Epithelial cell of prostate (primary cell): ENCODE results near the gene NAV3.

Source experiments
- DNase-seq: peaks from one replicate; pipeline ENCODE4 v3.0.0-alpha.2; 2011; ENCODE audit warnings: low read depth, low spot score
- H3K27ac ChIP-seq: fragments of 450-650 bp; 2 replicates; pipeline ENCODE4 v1.5.1; 2017; ENCODE audit warnings: mild to moderate bottlenecking

The NAV3 gene

GRCh38 chr12:77923882-77924281 is 93.2 kb downstream of the NAV3 start:
- H3K27ac ChIP-seq: no peak overlapping the region
- no peak for DNase-seq

- no peak overlapping the region for H3K27ac ChIP-seq
- DNase-seq: no peak
These were observed 94.0 kb downstream of the NAV3 start for GRCh38 chr12:77924703-77925102.

GRCh38 chr12:77925536-77926108 is 94.9 kb downstream of the NAV3 start:
- no peak overlapping the region for H3K27ac ChIP-seq
- DNase-seq: peak; percentile 81

GRCh38 chr12:77928078-77928477 is 97.4 kb downstream of the NAV3 start:
- no peak for DNase-seq
- no peak overlapping the region for H3K27ac ChIP-seq

- H3K27ac ChIP-seq: no peak overlapping the region
- no peak for DNase-seq
These were observed 101.5 kb downstream of the NAV3 start for GRCh38 chr12:77932216-77932615.

- no peak for DNase-seq
- no peak overlapping the region for H3K27ac ChIP-seq
These were observed 107.6 kb downstream of the NAV3 start for GRCh38 chr12:77938301-77938700.

- peak; percentile 48 for DNase-seq
- peak overlapping the region; percentile 90 for H3K27ac ChIP-seq
These were observed 109.3 kb downstream of the NAV3 start for GRCh38 chr12:77940011-77940423.

- peak; percentile 8 for DNase-seq
- H3K27ac ChIP-seq: peak overlapping the region; percentile 90
These were observed 109.9 kb downstream of the NAV3 start for GRCh38 chr12:77940567-77940966.

- DNase-seq: no peak
- peak overlapping the region; percentile 90 for H3K27ac ChIP-seq
These were observed 110.7 kb downstream of the NAV3 start for GRCh38 chr12:77941401-77941800.

- peak overlapping the region; percentile 90 for H3K27ac ChIP-seq
- DNase-seq: peak; percentile 76
These were observed 112.8 kb downstream of the NAV3 start for GRCh38 chr12:77943466-77943865.

- no peak for DNase-seq
- peak overlapping the region; percentile 41 for H3K27ac ChIP-seq
These were observed 115.9 kb downstream of the NAV3 start for GRCh38 chr12:77946541-77947061.

GRCh38 chr12:77947330-77947729 is 116.6 kb downstream of the NAV3 start:
- no peak for DNase-seq
- H3K27ac ChIP-seq: peak overlapping the region; percentile 41

- DNase-seq: no peak
- H3K27ac ChIP-seq: peak overlapping the region; percentile 41
These were observed 117.1 kb downstream of the NAV3 start for GRCh38 chr12:77947746-77948145.

- no peak overlapping the region for H3K27ac ChIP-seq
- DNase-seq: no peak
These were observed 119.2 kb downstream of the NAV3 start for GRCh38 chr12:77949943-77950342.

- H3K27ac ChIP-seq: no peak overlapping the region
- no peak for DNase-seq
These were observed 123.0 kb downstream of the NAV3 start for GRCh38 chr12:77953528-77954205.

- no peak for DNase-seq
- no peak overlapping the region for H3K27ac ChIP-seq
These were observed 123.5 kb downstream of the NAV3 start for GRCh38 chr12:77954206-77954555.

- no peak overlapping the region for H3K27ac ChIP-seq
- no peak for DNase-seq
These were observed 126.4 kb downstream of the NAV3 start for GRCh38 chr12:77957062-77957461.

GRCh38 chr12:77963576-77964178 is 133.0 kb downstream of the NAV3 start:
- no peak for DNase-seq

GRCh38 chr12:77965790-77966189 is 135.1 kb downstream of the NAV3 start:
- no peak for DNase-seq
- no peak overlapping the region for H3K27ac ChIP-seq

More at GRCh38 chr12:77963576-77964178, 133.0 kb downstream of the NAV3 start:
- no peak overlapping the region for H3K27ac ChIP-seq

GRCh38 chr12:77968021-77968420 is 137.3 kb downstream of the NAV3 start:
- no peak for DNase-seq
- no peak overlapping the region for H3K27ac ChIP-seq

GRCh38 chr12:77968571-77968970 is 137.9 kb downstream of the NAV3 start:
- no peak overlapping the region for H3K27ac ChIP-seq

More at GRCh38 chr12:77968571-77968970, 137.9 kb downstream of the NAV3 start:
- no peak for DNase-seq
